ENCODE results near the gene MAPK11. TPM values are rescaled to one million over a fixed set of nuclear protein-coding genes. Genes with fewer than 3 reads are reported as not detected.

Gene MAPK11
- total and polyA plus RNA-seq, 10 of the 15 experiments (the other 5 are each of a cell fraction or from before 2014, with no cell fraction given): 0.05 to 12.8 (median 3.7) TPM

GRCh38 chr22:50218996-50219727 lies 51.0 kb downstream of the MAPK11 start (continued):
- no peak for TF ChIP-seq ZBTB40 (IDR thresholded peaks at IDR 0.05; ENCODE audit: borderline replicate concordance)
- TF ChIP-seq BHLHE40 (IDR thresholded peaks at IDR 0.05; ENCODE audit: borderline replicate concordance in 1 of 2, low read depth in 2 of 2, low read length in 1 of 2): peak in 1 of 2 experiments; percentile 41; a peak in 1 of 4 replicates

GRCh38 chr22:50218153-50218995 lies 51.8 kb downstream of the MAPK11 start:
- ATAC-seq: no peak
- H2AFZ ChIP-seq (ENCODE audit: control insufficient read depth, low read depth, low read length): no peak overlapping the region
- no peak overlapping the region for H3K4me2 ChIP-seq (ENCODE audit: control insufficient read depth, insufficient read depth)
- DNase-seq (ENCODE audit: low read depth, low spot score): no peak
- FAIRE-seq: no peak
- CTCF ChIA-PET: interaction anchor here (0.5 to 0.6 kb wide), 2 partner anchors 213 to 246 kb away, joined by 3 read pairs; no protein-coding TSS in a partner anchor
- intact Hi-C loops (cut with micrococcal nuclease; ENCODE audit: unreplicated experiment) (no loop called here), in situ Hi-C loops (cut with MboI) (no loop called here)
- no peak overlapping the region for H3K4me3 ChIP-seq
- H3K27ac ChIP-seq (ENCODE audit: control insufficient read depth, insufficient read depth): no peak overlapping the region
- SMC1A ChIA-PET (ENCODE audit: uncharacterized antibody, unreplicated experiment): no interaction called here
- H3K9ac ChIP-seq (ENCODE audit: control insufficient read depth, insufficient read depth, low read length): no peak overlapping the region
- H3K79me2 ChIP-seq (ENCODE audit: control insufficient read depth, insufficient read depth, low read length): no peaks in the 10 kb centered on the region; the same call in 1 of the 2 replicates
- H3K4me1 ChIP-seq (ENCODE audit: control insufficient read depth, insufficient read depth, low read length): no peaks in the 10 kb centered on the region
- no peaks in the 10 kb centered on the region for H4K20me1 ChIP-seq (ENCODE audit: control insufficient read depth, insufficient read depth)
- POLR2A ChIA-PET: no interaction called here
- no peaks in the 10 kb centered on the region for H3K27me3 ChIP-seq (replicated peaks in 1 of 2; ENCODE audit: control insufficient read depth in 2 of 2, insufficient read depth in 2 of 2, low read length in 1 of 2)
- H3K9me3 ChIP-seq (replicated peaks; ENCODE audit: control insufficient read depth, insufficient read depth, low read length): no peaks in the 10 kb centered on the region
- 80% methylated on average over 39 of the region's 43 CpGs for WGBS (ENCODE audit: insufficient coverage, insufficient replicate concordance, low lambda C conversion rate, missing lambda C conversion rate)
- no TSS peak for BruUV-seq (replicated peaks)
- TF ChIP-seq LARP7 (IDR thresholded peaks at IDR 0.05): no peak
- TF ChIP-seq POLR2A (IDR thresholded peaks at IDR 0.05; ENCODE audit: low read depth, low read length): peak; percentile 62
- RAD21 ChIA-PET (ENCODE audit: unreplicated experiment): no interaction called here
- peaks cover 20 to 61% of the 10 kb centered on the region in 2 experiments; a peak in 3 of 4 replicates for H3K36me3 ChIP-seq (ENCODE audit: control insufficient read depth in 2 of 2, insufficient read depth in 2 of 2, low read length in 1 of 2)

Measured in GM12878 (cell line).